Keratinocyte (primary cell): ENCODE measurements around the gene ATRNL1.

Experiments
- CTCF ChIP-seq, 3 experiments: IDR thresholded peaks in 1 of 3; conservative IDR thresholded peaks in 1 of 3; optimal IDR thresholded peaks in 1 of 3; 2 replicates in 2 of 3; 3 replicates in 1 of 3; pipeline versions ENCODE3 to v1.5.1; 2011; ENCODE audit warnings: low read length in 3 of 3, mild to moderate bottlenecking in 3 of 3, moderate library complexity in 2 of 3, control low read depth in 1 of 3, inconsistent platforms in 1 of 3; ENCODE audit not compliant: insufficient read depth in 2 of 3; ENCODE audit errors: extremely low read depth in 1 of 3
- EZH2 ChIP-seq: IDR thresholded peaks from one replicate; pipeline ENCODE4 v1.6.1; 2012; ENCODE audit warnings: inconsistent platforms, mild to moderate bottlenecking, low read length, moderate library complexity

GRCh38 chr10:115774721-115775120 is 681.6 kb downstream of the ATRNL1 start:
- TF ChIP-seq CTCF (optimal IDR thresholded peaks at IDR 0.05 in 1 of 3, IDR thresholded peaks at IDR 0.05 in 1 of 3, conservative IDR thresholded peaks at IDR 0.05 in 1 of 3; ENCODE audit: extremely low read depth in 1 of 3, insufficient read depth in 2 of 3, low read length in 3 of 3) (no peak), EZH2 (no peak)
